Activated CD4-positive, alpha-beta T cell treated with anti-CD3 and anti-CD28 coated beads, Interleukin-10, Interleukin-2, amounts not matched to agents 100 ng/mL and 50 ng/mL, durations not matched to agents 16 hours and 8 hours (primary cell): ENCODE measurements around the gene CDK18.

Experiments
- DNase-seq: peaks from one replicate; pipeline ENCODE4 v3.0.0-alpha.2; 2020

The CDK18 gene

DNA sequence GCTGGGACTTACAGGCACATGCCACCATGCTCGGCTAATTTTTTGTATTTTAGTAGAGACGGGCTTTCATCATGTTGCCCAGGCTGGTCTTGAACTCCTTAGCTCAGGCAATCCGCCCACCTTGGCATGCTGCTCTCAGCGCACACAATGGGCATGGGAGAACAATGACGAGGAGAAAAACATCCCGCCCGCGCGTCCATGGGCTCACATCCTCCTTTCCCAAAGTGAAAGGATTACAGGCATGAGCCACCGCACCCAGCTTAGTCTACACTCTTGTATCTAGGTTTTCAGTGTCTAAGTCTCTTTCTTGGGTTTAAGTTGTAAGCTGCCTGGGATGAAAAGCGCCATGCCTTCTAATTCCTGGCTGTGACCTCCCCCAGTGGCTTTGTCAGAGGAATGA is 37.9 kb downstream of the CDK18 start:
- DNase-seq = no peak

DNA sequence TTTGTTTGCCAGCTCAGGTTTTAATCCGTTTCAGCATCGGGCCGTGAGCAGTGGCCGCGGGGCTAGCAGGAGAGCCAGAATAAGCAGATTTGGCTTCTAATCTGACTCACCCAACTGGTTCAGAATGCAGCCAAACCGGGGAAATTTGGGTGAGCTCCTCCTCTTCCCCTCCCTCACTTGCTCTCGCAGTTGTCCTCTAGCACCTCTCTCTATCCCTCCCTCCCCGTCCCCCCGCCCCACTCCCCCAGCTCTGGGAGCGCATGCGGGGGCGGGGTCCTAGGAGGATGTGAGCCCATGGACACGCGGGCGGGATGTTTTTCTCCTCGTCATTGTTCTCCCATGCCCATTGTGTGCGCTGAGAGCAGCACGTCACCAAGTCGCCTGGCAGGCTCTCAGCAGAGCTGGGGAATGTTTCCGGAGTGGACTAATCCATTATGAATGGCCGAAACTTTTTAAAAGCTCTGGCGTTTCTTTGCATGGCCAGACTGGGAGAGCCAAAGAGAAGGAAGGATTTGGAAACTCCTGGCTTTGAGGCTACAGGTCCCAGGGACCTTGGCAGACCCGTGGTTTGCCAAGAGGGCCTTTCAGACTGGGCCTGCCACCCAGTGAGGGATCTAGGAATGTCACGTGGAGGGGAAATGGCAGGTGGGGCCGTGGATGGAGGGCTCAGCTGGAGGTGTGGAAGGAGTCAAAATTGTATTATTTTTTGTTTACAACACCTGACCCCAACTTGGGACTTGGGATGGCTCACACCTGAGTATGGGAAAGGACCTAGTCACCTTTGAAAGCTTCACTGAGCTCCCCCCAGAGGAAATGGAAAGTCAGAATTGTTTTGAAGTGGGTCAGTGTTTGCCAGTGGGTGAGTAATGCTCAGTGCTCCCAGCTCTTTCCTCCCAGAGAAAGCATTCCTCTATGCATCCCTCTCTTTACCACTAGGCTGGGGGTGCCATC is 39.2 kb downstream of the CDK18 start:
- peak; percentile 66 for DNase-seq

DNA sequence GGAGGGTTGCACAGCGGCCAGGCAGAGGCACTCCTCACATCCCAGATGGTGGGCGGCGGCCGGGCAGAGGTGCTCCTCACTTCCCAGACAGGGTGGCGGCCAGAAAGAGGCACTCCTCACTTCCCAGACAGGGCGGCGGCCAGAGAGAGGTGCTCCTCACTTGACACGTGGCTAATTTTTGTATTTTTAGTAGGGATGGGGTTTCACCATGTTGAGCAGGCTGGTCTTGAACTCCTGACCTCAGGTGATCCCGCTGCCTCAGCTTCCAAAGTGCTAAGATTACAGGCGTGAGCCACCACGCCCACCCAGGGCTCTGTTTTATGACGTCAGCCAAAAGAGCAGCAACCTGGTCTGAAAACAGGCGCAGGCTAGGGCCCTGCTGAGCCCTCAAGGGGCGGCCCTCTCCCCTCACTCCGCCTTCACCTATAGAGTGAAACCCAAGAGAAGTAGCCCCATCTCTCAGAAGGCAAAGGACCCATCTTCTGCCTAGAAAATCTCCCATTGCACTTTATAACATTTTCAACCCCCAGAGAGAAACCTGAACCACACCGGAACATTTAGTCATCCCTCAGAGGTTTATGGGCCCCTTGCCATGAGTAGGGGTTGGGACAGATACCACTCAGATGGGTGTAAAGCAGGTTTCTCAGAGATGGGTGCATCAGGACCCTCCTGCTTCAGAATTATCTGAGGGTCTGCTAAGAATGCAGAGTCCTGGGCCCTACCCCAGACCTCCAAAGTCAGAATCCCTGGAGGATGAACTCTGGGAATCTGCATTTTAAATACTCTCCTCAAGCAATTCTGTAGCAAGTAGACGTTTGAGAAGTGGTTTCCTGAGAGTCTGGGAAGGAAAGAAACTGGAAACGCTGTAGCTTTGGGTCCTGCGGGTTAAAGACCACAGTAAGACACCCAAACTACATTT is 40.8 kb downstream of the CDK18 start:
- no peak for DNase-seq

DNA sequence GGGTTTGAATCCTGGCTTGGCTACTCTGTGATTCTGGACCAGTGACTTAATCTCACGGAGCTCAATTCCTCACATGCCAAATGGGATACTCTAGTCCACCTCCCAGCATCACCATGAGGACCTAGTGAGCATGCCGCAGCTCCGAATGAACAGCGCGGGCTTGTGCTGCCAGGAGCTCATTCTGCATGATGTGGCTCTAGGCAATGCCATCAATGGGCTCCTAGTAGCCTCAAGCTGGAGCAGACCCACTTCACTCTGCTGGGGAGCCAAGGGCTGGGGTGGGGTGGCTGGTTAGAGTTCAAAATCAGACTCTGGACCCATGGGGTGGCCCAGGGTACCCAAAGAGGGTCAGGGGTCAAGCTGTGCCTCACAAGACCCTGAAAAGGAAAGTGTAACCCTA is 41.5 kb downstream of the CDK18 start:
- no peak for DNase-seq

DNA sequence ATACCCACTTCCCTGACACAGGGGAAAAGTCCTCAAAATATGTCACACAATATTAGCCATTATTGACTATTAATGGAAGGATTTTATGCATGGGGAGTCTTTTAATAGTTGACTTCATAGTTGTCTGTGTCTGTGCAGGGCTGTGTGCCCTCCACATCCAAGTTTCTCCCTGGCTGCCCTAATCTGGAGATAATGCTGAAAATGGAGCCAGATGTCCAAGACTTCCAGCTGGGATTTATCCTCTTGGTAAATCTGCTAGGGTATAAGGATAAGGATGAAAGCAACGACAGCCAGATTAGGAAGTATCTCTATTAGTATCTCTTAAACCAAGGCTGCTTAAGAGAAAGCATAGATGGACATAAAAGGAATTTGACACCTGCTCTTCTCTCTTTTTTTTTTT is 42.1 kb downstream of the CDK18 start:
- DNase-seq = no peak

DNA sequence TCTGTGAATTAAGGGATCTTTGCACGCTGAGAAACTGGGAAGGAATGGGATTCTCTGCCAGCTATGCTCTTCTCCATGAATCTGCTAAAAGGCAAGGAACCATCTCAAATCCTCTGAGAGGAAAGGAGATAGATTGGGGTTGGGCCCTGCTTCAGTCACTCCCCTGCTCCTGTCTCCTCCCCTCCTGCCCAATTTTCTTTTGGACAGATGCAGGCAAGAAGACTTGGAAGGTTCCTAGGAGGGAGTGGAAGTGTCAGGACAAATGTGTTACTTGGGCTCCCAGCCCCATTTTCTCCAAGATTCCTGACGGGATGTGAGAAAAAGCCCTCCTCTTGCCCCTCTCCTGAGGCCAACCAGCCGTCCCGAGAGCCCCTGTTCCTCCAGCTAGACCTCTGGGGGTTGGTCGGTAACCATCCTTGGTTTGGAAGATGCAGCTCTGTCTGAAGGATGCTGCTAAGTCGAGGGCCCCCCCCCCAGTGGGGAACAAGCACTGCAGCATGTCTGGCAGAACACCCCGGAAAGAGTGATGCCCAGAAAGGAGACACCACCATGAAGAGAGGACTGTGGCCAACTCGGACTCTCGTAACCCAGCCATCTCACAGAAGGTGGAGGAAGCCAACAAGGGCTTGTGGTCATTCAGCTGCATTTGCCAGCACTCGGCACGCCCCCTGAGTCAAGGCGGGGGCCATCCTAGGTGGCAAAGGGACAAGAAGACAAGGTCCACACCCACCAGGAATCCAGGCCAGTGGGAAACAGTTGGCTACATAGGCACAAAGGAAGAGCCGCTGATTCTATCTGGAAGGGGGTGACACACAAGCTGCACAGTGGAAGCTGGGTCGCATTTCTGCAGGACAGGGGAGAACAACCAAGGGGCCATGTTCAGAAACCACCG is 43.7 kb downstream of the CDK18 start:
- DNase-seq = no peak

DNA sequence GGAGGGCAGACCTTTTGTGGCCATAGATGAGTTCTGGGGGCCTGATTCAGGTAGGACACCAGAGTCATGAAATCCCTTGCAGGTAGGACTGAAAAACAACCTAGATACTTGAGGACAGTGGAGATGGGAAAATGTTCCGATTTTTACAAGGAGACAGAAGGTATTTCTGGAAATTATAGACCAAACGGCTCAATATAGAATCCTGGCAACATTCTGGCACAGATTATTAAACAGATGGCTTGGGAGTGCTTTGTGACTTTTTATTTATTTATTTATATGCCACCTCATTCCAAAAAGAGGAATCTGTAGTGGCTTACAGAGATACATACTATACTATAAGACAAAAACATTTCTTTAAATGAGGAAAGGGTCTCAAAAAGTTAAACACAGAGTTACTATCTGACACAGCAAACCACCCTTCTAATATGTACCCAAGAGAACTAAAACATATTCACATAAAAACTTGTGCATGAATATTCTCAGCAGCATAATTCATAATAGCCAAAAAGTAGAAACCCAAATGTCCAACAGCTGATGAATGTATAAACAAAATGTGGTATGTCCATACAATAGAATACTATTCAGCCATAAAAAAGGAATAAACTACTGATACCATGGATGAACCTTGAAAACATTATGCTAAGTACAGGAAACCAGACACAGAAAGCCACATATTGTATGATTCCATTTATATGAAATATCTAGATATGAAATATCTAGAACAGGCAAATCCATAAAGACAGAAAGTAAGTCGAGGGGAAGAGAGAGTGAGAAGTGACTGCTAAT is 49.8 kb downstream of the CDK18 start:
- DNase-seq = no peak

DNA sequence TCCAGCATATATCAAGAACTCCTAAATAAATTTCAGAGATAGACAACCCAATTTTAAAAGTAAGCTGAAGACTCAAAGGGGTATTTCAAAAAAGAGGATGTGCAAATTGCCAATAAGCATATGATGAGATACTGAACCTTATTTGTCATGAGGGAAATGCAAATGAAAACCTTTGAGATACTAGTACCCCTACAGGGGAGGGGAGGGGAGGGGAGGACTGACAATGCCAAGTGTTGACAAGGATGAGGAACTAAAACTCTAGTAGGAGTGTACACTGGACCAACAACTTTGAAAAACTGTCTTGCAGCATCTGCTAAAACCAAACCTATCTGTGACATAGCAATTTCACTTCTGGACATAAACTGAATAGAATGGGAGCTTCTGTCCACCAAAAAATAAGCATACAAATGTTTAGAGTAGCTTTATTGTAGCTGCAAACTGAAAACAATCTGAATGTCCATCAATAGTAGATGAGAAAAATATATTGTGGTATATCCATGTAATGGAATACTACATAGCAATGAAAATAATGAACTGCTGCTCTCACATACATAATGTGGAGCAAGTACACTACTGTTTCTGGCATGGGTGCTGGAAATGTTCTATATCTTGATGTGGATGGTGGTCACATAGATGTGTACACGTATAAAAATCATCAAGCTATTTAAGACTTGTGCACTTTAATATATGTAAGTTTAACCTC is 57.2 kb downstream of the CDK18 start:
- no peak for DNase-seq

DNA sequence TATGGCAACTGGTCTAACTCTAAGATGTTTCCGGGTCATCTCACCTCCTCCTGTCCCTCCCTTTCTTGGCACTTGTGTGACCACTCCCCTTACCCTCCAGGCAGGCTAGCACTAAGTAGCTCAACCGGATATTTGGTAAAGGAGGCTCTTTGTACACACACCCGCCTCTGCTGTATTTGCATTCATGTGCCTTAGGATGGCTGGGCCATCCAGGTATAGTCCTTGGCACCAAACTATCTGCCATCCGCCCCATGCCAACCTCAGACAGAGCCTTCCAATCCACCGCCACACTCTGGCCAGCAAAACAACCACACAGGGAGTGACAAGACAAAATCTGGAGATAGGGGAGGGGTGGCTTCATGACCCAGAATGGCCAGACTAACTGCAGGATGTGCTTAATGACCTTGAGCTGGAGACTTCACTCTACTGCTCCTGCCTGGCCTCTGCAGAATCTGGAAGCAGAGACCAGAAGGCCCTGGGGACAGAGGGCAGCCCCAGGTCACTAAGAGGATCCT is 59.5 kb downstream of the CDK18 start:
- DNase-seq = no peak

DNA sequence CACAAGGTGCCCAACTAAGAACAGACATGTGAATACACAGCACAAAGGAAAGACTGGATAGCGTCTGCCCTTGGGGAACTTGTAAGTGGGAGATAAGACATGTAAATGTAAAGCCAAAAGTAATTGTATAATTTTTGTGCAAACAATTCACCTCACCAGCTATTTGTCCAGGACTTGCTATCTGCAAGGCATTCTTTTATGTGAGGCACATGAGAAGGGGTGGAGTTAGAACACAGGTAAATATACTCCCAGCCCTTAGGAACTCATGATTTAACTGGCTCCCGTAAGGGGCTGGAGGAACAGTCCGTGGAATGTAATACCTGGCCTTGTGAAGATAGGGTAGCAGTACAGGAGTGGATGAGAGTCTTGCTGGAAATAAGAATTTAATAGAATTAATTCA is 61.3 kb downstream of the CDK18 start:
- DNase-seq = no peak

DNA sequence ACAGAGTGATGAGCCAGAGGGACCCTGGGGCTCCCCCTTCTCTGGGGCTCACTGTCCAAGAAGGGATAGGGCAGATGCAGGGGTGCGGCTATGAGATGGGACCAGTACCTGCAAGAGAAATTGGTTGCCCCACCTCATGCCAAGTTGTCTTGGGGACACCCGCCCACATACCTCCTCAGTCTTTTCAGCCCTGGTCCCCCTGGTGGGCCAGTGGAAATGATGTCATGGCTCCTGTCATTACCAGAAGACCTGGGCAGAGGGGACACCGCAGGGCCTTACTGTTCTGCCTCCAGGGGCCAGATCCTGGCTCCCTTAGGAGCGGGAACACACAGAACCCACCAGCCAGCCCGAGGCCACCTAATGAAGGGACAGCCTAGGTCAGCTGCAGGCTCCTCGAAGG is 63.2 kb downstream of the CDK18 start:
- DNase-seq = no peak

DNA sequence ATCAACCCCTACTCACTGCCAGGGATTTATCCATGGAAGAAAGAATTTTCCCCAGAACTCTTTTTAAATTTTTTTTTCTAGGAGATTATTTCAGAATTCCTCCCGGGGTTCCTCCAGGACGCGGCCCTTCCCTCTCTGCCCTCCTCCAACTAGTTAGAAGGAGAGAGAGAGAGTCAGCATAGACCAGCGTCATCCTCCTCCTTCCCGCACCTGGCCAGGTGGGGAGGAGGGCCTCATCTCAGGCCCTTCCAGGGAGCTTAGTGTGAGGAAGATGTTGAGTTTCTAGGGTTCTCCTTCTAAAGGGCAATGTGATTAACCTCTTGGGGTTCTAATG is 63.6 kb downstream of the CDK18 start:
- no peak for DNase-seq

DNA sequence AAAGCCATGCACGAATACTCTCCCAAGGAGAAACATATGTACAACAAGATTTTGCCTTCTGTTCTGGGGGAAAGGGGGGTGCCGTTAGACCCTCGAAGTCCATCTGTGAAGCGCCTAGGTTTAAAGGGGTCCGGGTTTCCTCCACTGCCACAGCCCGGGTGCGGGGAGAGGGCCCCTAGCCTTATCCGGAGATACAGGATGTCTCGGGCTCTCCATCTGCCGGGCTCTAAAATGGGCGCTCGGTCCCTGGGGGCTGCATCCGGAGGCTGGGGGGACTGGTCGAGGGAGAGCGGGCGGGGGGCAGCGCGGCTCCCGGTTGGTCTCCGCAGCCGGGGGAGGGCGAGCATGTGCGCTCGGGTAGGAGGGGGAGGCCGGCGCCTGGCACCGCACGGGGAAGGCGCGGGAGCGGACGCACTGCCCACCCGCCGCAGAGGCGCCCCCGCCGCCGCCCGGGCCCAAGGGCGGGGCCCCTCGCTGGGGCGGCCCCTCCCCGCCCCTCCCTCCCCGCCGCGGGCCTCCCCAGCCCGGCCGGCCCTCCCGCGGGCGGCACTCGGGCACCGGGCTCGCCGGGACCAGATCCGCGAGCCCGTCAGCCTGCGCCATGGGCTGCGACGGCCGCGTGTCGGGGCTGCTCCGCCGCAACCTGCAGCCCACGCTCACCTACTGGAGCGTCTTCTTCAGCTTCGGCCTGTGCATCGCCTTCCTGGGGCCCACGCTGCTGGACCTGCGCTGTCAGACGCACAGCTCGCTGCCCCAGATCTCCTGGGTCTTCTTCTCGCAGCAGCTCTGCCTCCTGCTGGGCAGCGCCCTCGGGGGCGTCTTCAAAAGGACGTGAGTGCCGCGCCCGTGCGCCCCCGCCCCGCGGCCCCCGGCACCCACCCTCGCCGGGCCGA is 64.2 kb downstream of the CDK18 start:
- DNase-seq = no peak

DNA sequence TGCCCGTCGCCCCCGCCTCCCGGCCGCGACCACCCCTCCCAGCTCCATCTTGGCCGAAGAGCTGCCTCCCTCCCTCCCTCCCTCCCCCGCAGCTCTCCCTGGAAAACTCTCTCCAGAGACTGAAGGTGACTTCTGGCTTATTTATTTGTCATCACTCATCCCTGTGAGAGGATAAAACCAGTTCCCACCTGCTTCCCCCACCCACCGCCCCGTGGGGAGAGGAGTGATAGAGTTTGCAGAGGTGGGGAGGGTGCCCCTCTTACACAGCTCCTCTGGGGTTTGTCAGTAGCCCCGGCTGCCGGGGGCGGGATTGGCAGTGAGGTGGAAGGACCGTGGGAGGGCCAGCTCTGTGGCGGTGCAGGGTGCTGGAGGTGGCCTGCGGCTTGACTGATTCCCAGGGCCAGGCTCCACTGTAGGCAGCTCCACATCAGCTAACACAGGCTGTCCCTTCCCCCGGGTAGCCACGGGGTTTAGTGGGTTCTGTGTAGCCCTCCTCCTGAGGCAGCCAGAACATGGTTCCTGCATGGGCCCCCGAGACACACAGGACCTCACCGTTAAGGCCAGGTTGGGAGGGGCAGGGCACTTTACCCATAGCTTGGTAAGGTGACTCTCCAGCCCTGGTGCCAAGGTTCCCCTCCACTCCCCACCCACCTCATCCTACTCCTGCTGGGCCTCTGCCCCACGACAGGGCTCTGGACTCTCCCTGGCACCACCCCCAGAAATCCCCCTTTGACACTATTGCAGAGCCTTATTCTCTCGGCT is 65.1 kb downstream of the CDK18 start:
- no peak for DNase-seq

DNA sequence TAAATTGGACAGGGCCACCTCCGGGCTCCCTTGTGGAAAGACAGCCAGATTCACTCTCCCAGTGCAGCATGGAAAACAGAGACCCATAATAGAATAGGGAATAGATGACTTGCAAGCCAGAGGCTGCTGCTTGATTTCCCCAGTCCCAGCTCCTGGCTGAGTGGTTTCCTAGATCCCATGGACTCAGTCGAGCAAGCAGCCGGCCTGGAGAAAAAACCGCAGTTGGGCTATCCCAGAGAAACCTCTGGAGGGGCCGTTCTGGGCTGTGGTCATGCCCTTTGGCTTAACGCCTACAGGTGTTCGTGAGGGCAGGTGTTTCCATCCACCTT is 65.7 kb downstream of the CDK18 start:
- DNase-seq = no peak

DNA sequence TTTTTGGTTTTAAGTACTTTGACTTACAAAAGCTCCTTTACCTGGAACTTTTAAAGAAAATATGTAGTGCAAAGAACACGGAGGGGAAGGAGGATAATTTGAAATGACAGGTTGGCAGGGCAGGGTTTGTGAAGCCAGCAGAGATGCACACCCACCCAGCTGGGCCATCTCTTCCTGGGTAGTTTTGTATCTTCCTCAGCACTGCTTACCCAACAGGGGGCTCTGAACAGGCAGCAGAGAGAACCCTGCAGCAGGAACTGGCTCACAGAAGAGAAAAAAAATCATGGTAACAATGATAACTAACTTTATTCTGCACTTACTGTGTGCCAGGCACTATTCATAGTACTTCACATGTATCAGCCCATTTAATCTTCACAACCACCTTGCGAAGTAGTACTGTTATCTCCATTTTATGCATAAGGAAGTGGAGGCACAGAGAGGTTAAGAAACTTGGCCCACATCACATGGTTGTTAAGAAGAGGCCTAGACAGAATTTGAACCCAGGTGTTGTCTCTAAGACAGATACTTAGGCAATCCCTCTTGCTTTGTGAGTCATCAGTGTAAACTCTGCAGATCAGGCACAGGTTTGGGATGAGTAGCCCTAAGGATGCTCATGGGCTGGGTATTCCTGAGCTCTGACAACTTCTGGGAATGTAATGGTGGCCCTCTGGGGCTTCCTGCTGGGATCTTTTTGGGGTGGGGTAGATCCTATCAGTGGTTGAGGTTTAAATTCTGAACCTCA is 66.5 kb downstream of the CDK18 start:
- no peak for DNase-seq

DNA sequence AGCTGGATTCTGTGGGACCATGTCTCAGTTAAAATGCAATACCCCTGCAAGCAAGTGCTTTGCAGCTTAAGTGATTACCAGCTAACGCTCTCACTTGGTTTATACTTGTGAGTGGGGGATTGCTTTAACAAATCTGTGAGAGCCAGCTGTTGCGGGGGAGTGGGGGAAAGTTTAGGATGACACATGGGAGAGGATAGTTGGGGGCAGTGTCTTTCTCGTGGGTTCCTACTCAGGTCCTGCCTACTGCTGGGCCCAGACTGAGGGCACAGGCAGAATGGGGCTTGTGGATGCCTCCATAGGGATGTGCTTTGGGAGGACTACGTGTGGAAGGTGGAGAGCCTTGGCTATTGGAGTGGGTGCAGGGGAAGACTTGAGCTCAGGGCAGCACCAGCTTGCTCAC is 67.3 kb downstream of the CDK18 start:
- DNase-seq = no peak

DNA sequence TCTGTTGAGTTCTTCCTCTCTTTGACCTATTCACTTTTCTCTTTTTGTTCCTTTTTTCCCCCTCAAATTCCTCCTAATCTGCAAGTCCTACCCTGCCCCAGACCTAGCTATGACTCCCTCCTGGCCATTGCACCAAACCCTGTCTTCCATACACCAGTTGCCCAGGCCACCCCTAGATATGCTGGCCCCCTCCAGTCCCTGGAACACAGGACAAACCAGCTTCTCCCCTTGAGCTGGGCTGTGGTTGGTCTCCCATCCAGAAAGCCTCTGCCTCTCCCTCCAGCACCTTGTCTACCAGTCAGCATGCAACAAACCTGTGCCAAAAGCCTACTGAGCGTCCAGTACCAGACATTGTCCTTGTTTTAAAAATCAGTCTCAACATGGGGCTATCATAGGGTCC is 68.0 kb downstream of the CDK18 start:
- DNase-seq = no peak
